GM06990 (cell line): Measurements from ENCODE around the gene WNK2.

Source experiments
- DNase-seq: peaks from one replicate; pipeline ENCODE4 v3.0.0-alpha.2; 2011; ENCODE audit not compliant: insufficient read length; ENCODE audit errors: extremely low read depth
- H3K27me3 ChIP-seq: replicated peaks from 2 replicates; pipeline ENCODE4 v1.6.0; 2011; ENCODE audit warnings: low read length; ENCODE audit not compliant: control insufficient read depth, insufficient read depth
- H3K36me3 ChIP-seq: 2 replicates; pipeline ENCODE4 v1.5.1; 2011; ENCODE audit warnings: low read length; ENCODE audit not compliant: control insufficient read depth, insufficient read depth
- H3K4me3 ChIP-seq: replicated peaks from 2 replicates; pipeline ENCODE4 v1.5.1; 2011; ENCODE audit warnings: low read depth, mild to moderate bottlenecking, control low read depth, low read length
- CTCF ChIP-seq: IDR thresholded peaks from 2 replicates; pipeline ENCODE4 v1.5.1; 2011; ENCODE audit warnings: low read length, control low read depth, mild to moderate bottlenecking, inconsistent platforms; ENCODE audit not compliant: insufficient read depth, poor library complexity, severe bottlenecking

WNK2 gene

GRCh38 chr9:93236541-93237206 is 52.7 kb downstream of the WNK2 start:
- Histone ChIP-seq H3K36me3 (no peaks in the 10 kb centered on the region), H3K27me3 (peaks cover 3% of the 10 kb centered on the region), H3K4me3 (no peak overlapping the region)
- no peak for TF ChIP-seq CTCF
- no peak for DNase-seq

DNA sequence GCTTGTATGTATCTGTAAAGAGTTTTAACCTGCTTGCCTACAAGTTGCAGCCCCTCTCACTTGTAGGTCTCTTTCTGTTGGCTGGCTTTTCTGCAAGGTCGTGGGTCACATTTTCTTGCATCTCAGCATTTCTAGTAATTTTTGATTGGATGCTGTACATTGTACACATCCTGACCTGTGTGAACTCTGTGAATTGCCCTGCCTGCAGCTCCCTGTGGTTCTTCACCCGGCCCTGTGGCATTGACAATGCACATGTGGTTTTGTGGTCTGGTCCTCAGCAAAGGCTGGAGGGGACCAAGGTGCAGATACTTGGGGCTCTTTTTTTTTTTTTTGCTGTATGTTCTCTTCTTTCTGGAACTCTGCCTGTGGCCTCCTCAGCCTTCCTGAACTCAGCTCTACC is 53.6 kb downstream of the WNK2 start:
- DNase-seq, result no peak
- Histone ChIP-seq H3K4me3 (no peak overlapping the region), H3K27me3 (peaks cover 3% of the 10 kb centered on the region), H3K36me3 (no peaks in the 10 kb centered on the region)
- TF ChIP-seq CTCF, result no peak

DNA sequence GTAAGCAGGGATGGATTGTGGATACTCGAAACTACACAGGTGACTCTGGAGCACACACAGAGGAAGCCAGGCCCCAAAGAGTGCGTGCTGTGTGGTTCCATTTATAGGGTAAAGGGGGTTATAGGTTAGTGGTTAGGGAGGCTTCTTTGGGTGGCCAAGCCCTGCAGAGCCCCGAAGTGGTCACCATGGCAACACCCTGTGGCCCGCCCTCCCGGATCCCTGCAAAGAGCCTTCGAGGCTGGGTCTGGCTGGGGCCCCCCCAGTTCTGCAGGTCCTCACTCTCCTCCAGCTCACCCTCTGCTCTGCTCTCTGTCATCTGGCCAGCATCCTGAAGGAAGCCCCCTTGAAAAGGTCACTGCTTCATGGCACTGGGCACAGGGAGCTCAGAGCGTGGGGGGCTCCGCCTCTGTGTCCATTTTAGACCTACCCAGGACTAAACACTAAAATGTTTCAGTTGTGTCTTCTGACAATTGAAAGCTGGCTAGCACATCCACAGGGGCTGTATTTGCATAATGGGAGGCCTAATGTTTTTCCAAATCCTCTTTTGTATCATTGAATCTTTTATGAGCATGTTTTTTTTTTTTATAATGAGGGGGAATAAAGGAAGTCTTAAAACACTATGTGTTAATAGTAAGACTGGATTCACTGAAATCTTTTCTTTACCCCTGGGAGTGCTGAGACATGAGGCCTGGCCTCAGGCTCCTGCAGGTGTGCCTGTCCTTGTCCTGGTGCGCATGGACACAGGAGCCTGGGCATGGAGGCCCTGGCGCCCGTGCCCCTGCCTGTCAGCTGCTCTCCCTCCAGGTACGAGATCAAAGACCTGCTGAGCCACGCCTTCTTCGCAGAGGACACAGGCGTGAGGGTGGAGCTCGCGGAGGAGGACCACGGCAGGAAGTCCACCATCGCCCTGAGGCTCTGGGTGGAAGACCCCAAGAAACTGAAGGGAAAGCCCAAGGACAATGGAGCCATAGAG is 55.3 kb downstream of the WNK2 start:
- TF ChIP-seq CTCF, result no peak
- DNase-seq, result no peak
- Histone ChIP-seq H3K27me3 (peaks cover 3% of the 10 kb centered on the region), H3K4me3 (no peak overlapping the region), H3K36me3 (no peaks in the 10 kb centered on the region)

DNA sequence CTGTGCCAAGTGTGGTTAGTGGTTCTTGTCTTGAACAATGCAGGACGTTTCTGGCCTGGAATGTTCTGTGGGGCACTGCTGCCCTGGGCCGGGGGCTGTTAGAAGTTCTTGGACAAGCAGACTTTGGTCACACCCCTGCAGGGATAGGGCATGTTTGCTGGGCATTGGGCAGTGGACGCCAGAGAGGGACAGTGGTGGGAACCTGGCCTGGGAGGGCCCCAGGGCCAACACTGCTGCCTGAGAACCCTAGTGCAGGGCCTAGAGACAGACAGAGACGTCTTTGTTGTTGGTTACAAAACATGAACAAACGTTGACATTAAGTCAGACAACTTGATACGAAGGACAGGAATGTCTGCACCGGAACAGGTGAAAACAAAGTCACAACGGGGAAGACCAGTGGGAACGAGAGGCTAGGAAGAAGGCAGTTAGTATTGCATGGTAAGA is 57.0 kb downstream of the WNK2 start:
- no peak for TF ChIP-seq CTCF
- Histone ChIP-seq H3K4me3 (no peak overlapping the region), H3K36me3 (no peaks in the 10 kb centered on the region), H3K27me3 (peaks cover 3% of the 10 kb centered on the region)
- no peak for DNase-seq

DNA sequence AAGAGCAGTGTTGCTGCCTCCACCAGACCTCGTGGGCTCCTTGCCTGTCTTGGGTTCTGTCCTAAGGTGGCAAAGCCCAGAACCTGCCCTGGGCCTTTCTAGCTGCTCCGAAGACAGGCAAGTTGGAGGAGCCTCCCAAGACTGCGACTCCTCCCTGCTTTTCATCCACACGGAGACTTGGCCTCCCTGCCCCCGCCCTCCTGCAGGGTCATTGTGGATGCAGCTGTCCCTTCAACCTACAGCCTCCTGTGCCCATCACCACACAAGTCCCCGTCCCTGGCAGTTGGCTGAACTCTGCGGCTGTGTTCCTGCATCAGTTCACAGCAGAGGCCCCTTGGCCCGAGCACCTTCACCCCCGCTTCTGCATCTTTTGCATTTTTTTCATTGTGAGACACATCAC is 59.2 kb downstream of the WNK2 start:
- Histone ChIP-seq H3K27me3 (no peaks in the 10 kb centered on the region; the same call in 1 of the 2 replicates), H3K4me3 (no peak overlapping the region), H3K36me3 (no peaks in the 10 kb centered on the region)
- no peak for TF ChIP-seq CTCF
- no peak for DNase-seq
